ENCODE data around the gene PACSIN3.

The PACSIN3 gene

GRCh38 chr11:47131136-47131535, 55.1 kb downstream of the PACSIN3 start:
- Histone ChIP-seq H3K79me2 (ENCODE audit: low read length) (no peaks in the 10 kb centered on the region), H3K36me3 (replicated peaks; ENCODE audit: insufficient read depth, low read length) (no peaks in the 10 kb centered on the region), H3K4me2 (ENCODE audit: low read depth, low read length) (no peak overlapping the region), H3K27me3 (replicated peaks; ENCODE audit: insufficient read depth, low read length) (no peaks in the 10 kb centered on the region), H3K9me3 (replicated peaks; ENCODE audit: insufficient read depth, low read length) (no peaks in the 10 kb centered on the region), H2AFZ (ENCODE audit: low read length) (no peak overlapping the region), H3K4me3 (ENCODE audit: low read length) (no peak overlapping the region), H3K9me2 (replicated peaks; ENCODE audit: insufficient read depth, low read length) (no peaks in the 10 kb centered on the region), H3K27ac (ENCODE audit: low read length) (no peak overlapping the region), H3K9ac (ENCODE audit: low read length) (no peak overlapping the region), H3F3A (ENCODE audit: insufficient read depth, low read length) (no peaks in the 10 kb centered on the region), H4K20me1 (ENCODE audit: insufficient read depth, low read length) (no peaks in the 10 kb centered on the region), H3K4me1 (ENCODE audit: low read length) (no peaks in the 10 kb centered on the region)
- no peak for TF ChIP-seq EZH2 (optimal IDR thresholded peaks at IDR 0.05; ENCODE audit: low read depth, low read length)
- no peak for TF ChIP-seq EZH2phosphoT487 (IDR thresholded peaks at IDR 0.05; ENCODE audit: low read length)
- TF ChIP-seq CTCF (IDR thresholded peaks at IDR 0.05; ENCODE audit: low read length): no peak
- no peak for DNase-seq

GRCh38 chr11:47130543-47130942, 55.7 kb downstream of the PACSIN3 start:
- H3K9ac ChIP-seq (ENCODE audit: low read length): no peak overlapping the region
- no peak for DNase-seq
- no peaks in the 10 kb centered on the region for H3K27me3 ChIP-seq (replicated peaks; ENCODE audit: insufficient read depth, low read length)

More at GRCh38 chr11:47130543-47130942, 55.7 kb downstream of the PACSIN3 start:
- no peaks in the 10 kb centered on the region for H3K9me3 ChIP-seq (replicated peaks; ENCODE audit: insufficient read depth, low read length)
- H3K9me2 ChIP-seq (replicated peaks; ENCODE audit: insufficient read depth, low read length): no peaks in the 10 kb centered on the region
- H3K4me2 ChIP-seq (ENCODE audit: low read depth, low read length): no peak overlapping the region
- no peak overlapping the region for H3K4me3 ChIP-seq (ENCODE audit: low read length)
- no peaks in the 10 kb centered on the region for H3K79me2 ChIP-seq (ENCODE audit: low read length)
- H4K20me1 ChIP-seq (ENCODE audit: insufficient read depth, low read length): no peaks in the 10 kb centered on the region
- no peak overlapping the region for H3K27ac ChIP-seq (ENCODE audit: low read length)
- no peak overlapping the region for H2AFZ ChIP-seq (ENCODE audit: low read length)
- H3K36me3 ChIP-seq (replicated peaks; ENCODE audit: insufficient read depth, low read length): no peaks in the 10 kb centered on the region
- H3F3A ChIP-seq (ENCODE audit: insufficient read depth, low read length): no peaks in the 10 kb centered on the region
- no peaks in the 10 kb centered on the region for H3K4me1 ChIP-seq (ENCODE audit: low read length)
- TF ChIP-seq EZH2phosphoT487 (IDR thresholded peaks at IDR 0.05; ENCODE audit: low read length) (no peak), CTCF (IDR thresholded peaks at IDR 0.05; ENCODE audit: low read length) (no peak), EZH2 (optimal IDR thresholded peaks at IDR 0.05; ENCODE audit: low read depth, low read length) (no peak)

Data from MM.1S (cell line).